ENCODE results near the gene ESPN.
"Not testable (repeated sequence)": the region's sequence is repeated elsewhere in the genome, so short reads cannot be mapped to it uniquely, and the experiment has no call there.

Gene ESPN

GRCh38 chr1:6441586-6441985, 17.0 kb downstream of the ESPN start:
- no peak for DNase-seq (ENCODE audit: low read depth)
- no peak overlapping the region for H3K4me3 ChIP-seq (ENCODE audit: low read depth, low read length)
- no peak for TF ChIP-seq CTCF (IDR thresholded peaks at IDR 0.05; ENCODE audit: insufficient read depth, low read depth, low read length, missing control alignments)

GRCh38 chr1:6443339-6444115, 19.0 kb downstream of the ESPN start:
- no peak for TF ChIP-seq CTCF (IDR thresholded peaks at IDR 0.05; ENCODE audit: insufficient read depth, low read depth, low read length, missing control alignments)
- DNase-seq (ENCODE audit: low read depth) = no peak
- H3K4me3 ChIP-seq (ENCODE audit: low read depth, low read length) = no peak overlapping the region

- TF ChIP-seq CTCF (IDR thresholded peaks at IDR 0.05; ENCODE audit: insufficient read depth, low read depth, low read length, missing control alignments) = no peak
- DNase-seq (ENCODE audit: low read depth) = no peak
- H3K4me3 ChIP-seq (ENCODE audit: low read depth, low read length) = no peak overlapping the region
Measured at GRCh38 chr1:6444377-6444776, 19.8 kb downstream of the ESPN start.

GRCh38 chr1:6445062-6445763, 20.6 kb downstream of the ESPN start:
- no peak overlapping the region for H3K4me3 ChIP-seq (ENCODE audit: low read depth, low read length)
- peak; percentile 47 for TF ChIP-seq CTCF (IDR thresholded peaks at IDR 0.05; ENCODE audit: insufficient read depth, low read depth, low read length, missing control alignments)
- DNase-seq (ENCODE audit: low read depth) = peak; percentile 41

- not testable (repeated sequence) for DNase-seq (ENCODE audit: low read depth); H3K4me3 ChIP-seq (ENCODE audit: low read depth, low read length)
Measured at GRCh38 chr1:6445929-6446328, 21.4 kb downstream of the ESPN start.

- H3K4me3 ChIP-seq (ENCODE audit: low read depth, low read length) = no peak overlapping the region
- TF ChIP-seq CTCF (IDR thresholded peaks at IDR 0.05; ENCODE audit: insufficient read depth, low read depth, low read length, missing control alignments) = no peak
- no peak for DNase-seq (ENCODE audit: low read depth)
Measured at GRCh38 chr1:6446665-6447015, 22.1 kb downstream of the ESPN start.

GRCh38 chr1:6447016-6447817, 22.6 kb downstream of the ESPN start:
- no peak overlapping the region for H3K4me3 ChIP-seq (ENCODE audit: low read depth, low read length)
- DNase-seq (ENCODE audit: low read depth) = no peak
- TF ChIP-seq CTCF (IDR thresholded peaks at IDR 0.05; ENCODE audit: insufficient read depth, low read depth, low read length, missing control alignments) = no peak

Data from GM12865 (cell line).